PC-9 (cell line): ENCODE results near the gene CDADC1. TPM values are rescaled to one million over a fixed set of nuclear protein-coding genes. Genes with fewer than 3 reads are reported as not detected.

ENCODE experiments used
- BruUV-seq: library from RNA; stranded (reverse); fragments of 400-500 nt; replicated peaks from 2 replicates; lab custom pipeline; 2021; lab: Mats Ljungman, UMichigan
- CTCF ChIA-PET: fragments of 300-600 bp; sonication (Branson Sonifier 250); formaldehyde crosslinking; loops from one replicate; lab custom pipeline; 2022; ENCODE audit warnings: antibody characterized with exemption; lab: Charles Lee
- POLR2A ChIA-PET: fragments of 300-600 bp; sonication (Branson Sonifier 250); formaldehyde crosslinking; loops from one replicate; lab custom pipeline; 2022; ENCODE audit warnings: antibody characterized with exemption; ENCODE audit not compliant: unreplicated experiment; lab: Charles Lee
- DNase-seq, 2 experiments: peaks; one replicate each; pipeline versions ENCODE4 v3.0.0 to v3.0.0-alpha.2; 2015 to 2022; ENCODE audit warnings: mixed read lengths in 1 of 2
- H2AFZ ChIP-seq: fragments of 200-600 bp; sonication (generic); 2 replicates; pipeline ENCODE4 v1.8.1; 2017; ENCODE audit warnings: antibody characterized with exemption
- H3F3A ChIP-seq: fragments of 200-600 bp; sonication (generic); 2 replicates; pipeline ENCODE4 v1.8.1; 2017; ENCODE audit warnings: antibody characterized with exemption, mild to moderate bottlenecking, low read depth; ENCODE audit not compliant: insufficient read depth
- H3K27ac ChIP-seq: fragments of 200-600 bp; sonication (generic); 2 replicates; pipeline ENCODE4 v1.6.1; 2016; ENCODE audit warnings: mixed run types
- H3K27me3 ChIP-seq: fragments of 200-600 bp; sonication (generic); 2 replicates; pipeline ENCODE4 v1.6.1; 2016; ENCODE audit warnings: low read depth, mixed run types; ENCODE audit not compliant: insufficient read depth
- H3K36me3 ChIP-seq: fragments of 200-600 bp; sonication (generic); 2 replicates; pipeline ENCODE4 v1.6.1; 2016; ENCODE audit warnings: low read depth, mixed run types
- H3K4me1 ChIP-seq: fragments of 200-600 bp; sonication (generic); replicated peaks from 2 replicates; pipeline ENCODE4 v1.6.1; 2016; ENCODE audit warnings: mixed run types; ENCODE audit not compliant: insufficient read depth
- H3K4me2 ChIP-seq: fragments of 200-600 bp; sonication (generic); 2 replicates; pipeline ENCODE4 v1.6.1; 2017; ENCODE audit warnings: mixed run types
- H3K4me3 ChIP-seq: fragments of 200-600 bp; sonication (generic); 2 replicates; pipeline ENCODE4 v1.6.1; 2016; ENCODE audit warnings: mixed run types
- H3K79me2 ChIP-seq: fragments of 200-600 bp; sonication (generic); 2 replicates; pipeline ENCODE4 v1.6.1; 2017; ENCODE audit warnings: low read depth, mixed run types
- H3K9me2 ChIP-seq: fragments of 200-600 bp; sonication (generic); 2 replicates; pipeline ENCODE4 v1.8.1; 2017; ENCODE audit warnings: mild to moderate bottlenecking; ENCODE audit not compliant: insufficient read depth
- H3K9me3 ChIP-seq: fragments of 200-600 bp; sonication (generic); 2 replicates; pipeline ENCODE4 v1.8.1; 2016; ENCODE audit warnings: low read depth; ENCODE audit not compliant: insufficient read depth
- H4K20me1 ChIP-seq: fragments of 200-600 bp; sonication (generic); 2 replicates; pipeline ENCODE4 v1.8.1; 2017; ENCODE audit not compliant: insufficient read depth
- CTCF ChIP-seq: fragments of 200-600 bp; sonication (generic); conservative IDR thresholded peaks from 2 replicates; pipeline ENCODE4 v1.6.1; 2017; ENCODE audit warnings: mixed run types, antibody characterized with exemption, mild to moderate bottlenecking, moderate library complexity
- EZH2 ChIP-seq: fragments of 200-600 bp; sonication (generic); IDR thresholded peaks from 2 replicates; pipeline ENCODE4 v1.8.0; 2017; ENCODE audit warnings: antibody characterized with exemption, low read depth
- intact Hi-C: fragments of 100-400 bp; cut with micrococcal nuclease; formaldehyde crosslinking; loops from one replicate; pipeline ENCODE4 v1.10.0; 2022; ENCODE audit not compliant: unreplicated experiment
- total RNA-seq: library from RNA; stranded (reverse); gene quantifications from 2 replicates; pipeline ENCODE4 v1.2.3, GENCODE V29; 2021

The CDADC1 gene
- total RNA-seq, 1 experiment from 2014 or later: 12.4 TPM

DNA sequence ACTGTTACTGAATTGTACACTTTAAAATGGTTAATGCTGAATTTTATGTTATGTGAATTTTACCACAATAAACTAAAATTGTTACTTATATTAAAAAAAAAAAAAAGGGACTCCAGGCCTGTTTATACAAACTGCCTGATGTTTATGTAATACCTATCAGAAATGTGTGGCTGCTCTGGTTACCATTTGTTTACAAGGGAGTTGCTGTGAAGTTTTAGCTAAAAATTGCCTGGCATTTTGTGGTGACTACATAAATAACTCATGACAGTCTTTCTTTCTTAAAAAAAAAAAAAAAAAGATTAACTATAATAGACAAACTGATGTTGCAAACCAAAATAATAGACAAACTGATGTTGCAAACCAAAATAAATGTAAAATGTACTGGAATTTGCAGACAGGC, 71.8 kb downstream of the CDADC1 start:
- DNase-seq: no peak
- intact Hi-C loops: no loop called here
- no peaks in the 10 kb centered on the region for H3K27me3 ChIP-seq
- H2AFZ ChIP-seq: no peak overlapping the region
- H3K9me2 ChIP-seq: no peaks in the 10 kb centered on the region
- no peaks in the 10 kb centered on the region for H3K9me3 ChIP-seq
- BruUV-seq: no TSS peak
- TF ChIP-seq EZH2 (no peak), CTCF (no peak)
- peaks cover 2% of the 10 kb centered on the region for H3K4me1 ChIP-seq
- POLR2A ChIA-PET: no interaction called here
- no peak overlapping the region for H3K4me2 ChIP-seq
- no peaks in the 10 kb centered on the region for H3K79me2 ChIP-seq
- no peaks in the 10 kb centered on the region for H3F3A ChIP-seq
- H3K4me3 ChIP-seq: no peak overlapping the region
- H3K36me3 ChIP-seq: no peaks in the 10 kb centered on the region
- H3K27ac ChIP-seq: no peak overlapping the region
- CTCF ChIA-PET: no interaction called here
- no peaks in the 10 kb centered on the region for H4K20me1 ChIP-seq

DNA sequence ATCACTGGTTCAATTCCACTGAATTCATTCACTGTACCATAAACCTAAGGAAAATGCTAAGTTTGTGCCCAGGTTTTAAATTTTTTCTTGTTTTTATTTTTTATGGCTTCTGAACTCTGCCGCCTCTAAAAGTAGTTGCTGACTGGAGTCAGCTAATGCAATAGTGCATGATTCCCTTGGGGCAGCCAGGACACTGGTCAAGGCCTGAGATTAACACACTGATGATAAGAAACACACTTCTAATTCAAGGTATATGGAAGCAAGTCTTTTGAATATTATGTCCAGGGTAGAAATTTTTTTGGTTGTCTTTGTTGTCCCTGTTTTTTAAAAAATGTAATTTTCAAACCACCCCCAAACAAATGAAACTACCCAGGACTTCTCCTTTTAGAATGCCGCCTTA, 72.2 kb downstream of the CDADC1 start:
- no peak overlapping the region for H3K4me3 ChIP-seq
- DNase-seq: no peak
- no TSS peak for BruUV-seq
- CTCF ChIA-PET: no interaction called here
- no peaks in the 10 kb centered on the region for H3F3A ChIP-seq
- no peaks in the 10 kb centered on the region for H3K4me1 ChIP-seq
- no peaks in the 10 kb centered on the region for H3K9me2 ChIP-seq
- H3K27ac ChIP-seq: no peak overlapping the region
- H3K4me2 ChIP-seq: no peak overlapping the region
- H3K79me2 ChIP-seq: no peaks in the 10 kb centered on the region
- TF ChIP-seq EZH2: no peak
- TF ChIP-seq CTCF: no peak
- POLR2A ChIA-PET: no interaction called here
- intact Hi-C loops: no loop called here
- H3K36me3 ChIP-seq: no peaks in the 10 kb centered on the region
- no peaks in the 10 kb centered on the region for H4K20me1 ChIP-seq
- no peak overlapping the region for H2AFZ ChIP-seq
- no peaks in the 10 kb centered on the region for H3K27me3 ChIP-seq
- H3K9me3 ChIP-seq: no peaks in the 10 kb centered on the region

DNA sequence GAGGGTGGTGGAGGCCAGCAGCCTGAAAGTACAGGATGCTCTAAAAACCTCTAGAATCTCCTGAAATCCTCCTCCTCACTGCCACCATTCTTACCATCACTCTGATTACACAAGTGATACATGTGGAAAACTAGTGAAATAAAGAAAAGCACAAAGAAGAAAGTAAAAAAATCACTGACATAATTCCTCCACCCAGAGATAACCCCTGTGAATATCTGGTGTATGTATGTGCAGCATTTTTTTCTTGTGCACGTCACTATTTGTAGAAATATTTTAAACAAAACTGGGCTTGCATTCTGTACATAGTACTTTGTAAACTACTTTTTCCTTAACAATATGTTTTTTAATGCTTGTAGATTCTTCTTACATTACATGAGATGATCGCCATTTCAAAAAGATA, 73.2 kb downstream of the CDADC1 start:
- BruUV-seq: no TSS peak
- intact Hi-C loops: no loop called here

More for the DNA sequence above, 73.2 kb downstream of the CDADC1 start:
- Histone ChIP-seq H3K9me3 (no peaks in the 10 kb centered on the region), H3K4me2 (no peak overlapping the region), H2AFZ (no peak overlapping the region), H3K9me2 (no peaks in the 10 kb centered on the region), H3K4me3 (no peak overlapping the region), H3K4me1 (no peaks in the 10 kb centered on the region), H3F3A (no peaks in the 10 kb centered on the region), H3K79me2 (no peaks in the 10 kb centered on the region), H3K27ac (no peak overlapping the region), H4K20me1 (no peaks in the 10 kb centered on the region), H3K36me3 (no peaks in the 10 kb centered on the region), H3K27me3 (no peaks in the 10 kb centered on the region)
- ChIA-PET POLR2A (no interaction called here), CTCF (no interaction called here)
- TF ChIP-seq CTCF (no peak), EZH2 (no peak)
- DNase-seq: no peak
